SK-N-SH (cell line): ENCODE measurements around the gene PDGFRA. TPM values are rescaled to one million over a fixed set of nuclear protein-coding genes. Genes with fewer than 3 reads are reported as not detected.

ENCODE experiments used
- CTCF ChIA-PET: fragments of 300-600, 350-600 bp; formaldehyde crosslinking; extraction: SDS; loops from one replicate; lab custom pipeline; 2021; lab: Yijun Ruan, JAX
- POLR2A ChIA-PET: fragments of 350-600 bp; sonication (Branson Sonifier 250); formaldehyde crosslinking; extraction: SDS; loops from one replicate; lab custom pipeline; 2020; ENCODE audit warnings: antibody characterized with exemption, inconsistent platforms; lab: Yijun Ruan, JAX
- DNase-seq: peaks from one replicate; pipeline ENCODE4 v3.0.0; 2012
- H2AFZ ChIP-seq: fragments of 200-600 bp; sonication (generic); 2 replicates; pipeline ENCODE4 v1.8.1; 2016; ENCODE audit warnings: antibody characterized with exemption, mild to moderate bottlenecking, low read depth
- H3F3A ChIP-seq: fragments of 200-600 bp; sonication (generic); replicated peaks from 2 replicates; pipeline ENCODE3; 2016; ENCODE audit warnings: antibody characterized with exemption, mild to moderate bottlenecking; ENCODE audit not compliant: insufficient read depth
- H3K27ac ChIP-seq, 2 experiments: fragments of 200-500 bp in 1 of 2; fragments of 200-600 bp in 1 of 2; sonication (Bioruptor generic) in 1 of 2; sonication (generic), shearing (Covaris generic) in 1 of 2; 2 replicates each; pipeline versions ENCODE4 v1.5.1 to v1.6.1; 2014 to 2016; ENCODE audit warnings: low read depth in 2 of 2, inconsistent platforms in 1 of 2, low read length in 1 of 2, mild to moderate bottlenecking in 1 of 2, mixed read lengths in 1 of 2
- H3K27me3 ChIP-seq: fragments of 200-600 bp; sonication (generic), shearing (Covaris generic); 2 replicates; pipeline ENCODE4 v1.6.1; 2016; ENCODE audit warnings: mixed run types; ENCODE audit not compliant: insufficient read depth
- H3K36me3 ChIP-seq, 2 experiments: fragments of 200-500 bp in 1 of 2; fragments of 200-600 bp in 1 of 2; sonication (Bioruptor generic) in 1 of 2; sonication (generic) in 1 of 2; replicated peaks in 1 of 2; 2 replicates each; pipeline versions ENCODE3 to v1.5.1; 2014 to 2016; ENCODE audit warnings: low read length in 1 of 2, mild to moderate bottlenecking in 1 of 2; ENCODE audit not compliant: insufficient read depth in 2 of 2, control insufficient read depth in 1 of 2
- H3K4me1 ChIP-seq, 2 experiments: fragments of 200-500 bp in 1 of 2; fragments of 200-600 bp in 1 of 2; sonication (Bioruptor generic) in 1 of 2; sonication (generic), shearing (Covaris generic) in 1 of 2; 2 replicates each; pipeline versions ENCODE4 v1.5.1 to v1.6.1; 2014 to 2016; ENCODE audit warnings: low read depth in 1 of 2, low read length in 1 of 2, mixed run types in 1 of 2; ENCODE audit not compliant: insufficient read depth in 2 of 2, control insufficient read depth in 1 of 2
- H3K4me2 ChIP-seq: fragments of 200-600 bp; sonication (generic), shearing (Covaris generic); 2 replicates; pipeline ENCODE4 v1.6.1; 2017; ENCODE audit warnings: mixed run types
- H3K4me3 ChIP-seq, 2 experiments: fragments of 200-500 bp in 1 of 2; fragments of 200-600 bp in 1 of 2; sonication (Bioruptor generic) in 1 of 2; sonication (generic), shearing (Covaris generic) in 1 of 2; 2 replicates each; pipeline versions ENCODE4 v1.5.1 to v1.8.1; 2014 to 2016; ENCODE audit warnings: low read depth in 2 of 2, inconsistent platforms in 1 of 2, low read length in 1 of 2, mild to moderate bottlenecking in 1 of 2, mixed read lengths in 1 of 2, moderate library complexity in 1 of 2
- H3K79me2 ChIP-seq: fragments of 200-600 bp; sonication (generic); 2 replicates; pipeline ENCODE4 v1.8.1; 2017; ENCODE audit warnings: mild to moderate bottlenecking; ENCODE audit not compliant: insufficient read depth
- H3K9ac ChIP-seq: fragments of 200-600 bp; sonication (generic); 2 replicates; pipeline ENCODE4 v1.6.1; 2017; ENCODE audit warnings: mixed run types
- H3K9me2 ChIP-seq: fragments of 200-600 bp; sonication (generic); 2 replicates; pipeline ENCODE4 v1.6.1; 2017; ENCODE audit warnings: mixed run types
- H3K9me3 ChIP-seq: fragments of 200-600 bp; sonication (generic); 2 replicates; pipeline ENCODE4 v1.6.1; 2017; ENCODE audit warnings: mixed run types, mild to moderate bottlenecking, moderate library complexity
- H4K20me1 ChIP-seq: fragments of 200-600 bp; sonication (generic); 2 replicates; pipeline ENCODE4 v1.6.1; 2017; ENCODE audit warnings: mild to moderate bottlenecking, mixed run types; ENCODE audit not compliant: insufficient read depth
- CHD2 ChIP-seq: fragments of 150-350 bp; IDR thresholded peaks from 2 replicates; pipeline ENCODE4 v1.6.1; 2018; ENCODE audit warnings: low read length; ENCODE audit not compliant: partially characterized antibody
- ELF1 ChIP-seq: IDR thresholded peaks from 2 replicates; pipeline ENCODE4 v1.4.0; 2012
- EP300 ChIP-seq, 2 experiments: IDR thresholded peaks; 2 replicates each; pipeline versions ENCODE4 v1.4.0 to v1.6.1; 2012; ENCODE audit warnings: borderline replicate concordance in 1 of 2, low read depth in 1 of 2, low read length in 1 of 2
- EZH2phosphoT487 ChIP-seq: fragments of 200-600 bp; sonication (generic); IDR thresholded peaks from 2 replicates; pipeline ENCODE4 v1.6.1; 2017; ENCODE audit warnings: low read depth, mixed run types, mild to moderate bottlenecking, antibody characterized with exemption, moderate library complexity, borderline replicate concordance
- FOSL2 ChIP-seq: IDR thresholded peaks from 2 replicates; pipeline ENCODE4 v1.4.0; 2012; ENCODE audit warnings: low read depth, mild to moderate bottlenecking, moderate library complexity, borderline replicate concordance
- FOXJ3 ChIP-seq: sonication (generic); formaldehyde crosslinking; IDR thresholded peaks from 2 replicates; pipeline ENCODE4 v1.5.1; 2020; ENCODE audit warnings: mild to moderate bottlenecking, missing genetic modification reagents
- IRF3 ChIP-seq: fragments of 150-350 bp; IDR thresholded peaks from 2 replicates; pipeline ENCODE4 v1.6.1; 2016; ENCODE audit warnings: mild to moderate bottlenecking, low read depth, low read length
- MXI1 ChIP-seq: IDR thresholded peaks from 2 replicates; pipeline ENCODE4 v1.6.1; 2012; ENCODE audit warnings: mild to moderate bottlenecking, low read depth, low read length, improper control_type of control experiment
- NFIC ChIP-seq: IDR thresholded peaks from 2 replicates; pipeline ENCODE4 v1.4.0; 2012; ENCODE audit warnings: borderline replicate concordance
- NRF1 ChIP-seq: IDR thresholded peaks from 2 replicates; pipeline ENCODE4 v1.6.1; 2012; ENCODE audit warnings: low read depth, mild to moderate bottlenecking, low read length
- PBX3 ChIP-seq: IDR thresholded peaks from 2 replicates; pipeline ENCODE4; 2012
- RCOR1 ChIP-seq: fragments of 150-350 bp; IDR thresholded peaks from 2 replicates; pipeline ENCODE4 v1.6.1; 2017; ENCODE audit warnings: antibody characterized with exemption, low read length
- RFX5 ChIP-seq: IDR thresholded peaks from 2 replicates; pipeline ENCODE4 v1.6.1; 2012; ENCODE audit warnings: mild to moderate bottlenecking, improper control_type of control experiment, low read length
- SIN3A ChIP-seq: IDR thresholded peaks from 2 replicates; pipeline ENCODE4 v1.6.1; 2012; ENCODE audit warnings: low read depth, mild to moderate bottlenecking, low read length, moderate library complexity, borderline replicate concordance
- SMC3 ChIP-seq: IDR thresholded peaks from 2 replicates; pipeline ENCODE4 v1.6.1; 2012; ENCODE audit warnings: low read depth, low read length, improper control_type of control experiment
- TCF12 ChIP-seq: IDR thresholded peaks from 2 replicates; pipeline ENCODE4 v1.4.0; 2012
- TEAD4 ChIP-seq: IDR thresholded peaks from 2 replicates; pipeline ENCODE4 v1.4.0; 2012; ENCODE audit warnings: mild to moderate bottlenecking, borderline replicate concordance; ENCODE audit not compliant: insufficient read depth
- USF2 ChIP-seq: fragments of 150-350 bp; IDR thresholded peaks from 2 replicates; pipeline ENCODE4 v1.6.1; 2017; ENCODE audit warnings: antibody characterized with exemption, low read length, low read depth, borderline replicate concordance
- YY1 ChIP-seq: IDR thresholded peaks from 2 replicates; pipeline ENCODE4 v1.4.0; 2012; ENCODE audit warnings: low read depth, mild to moderate bottlenecking
- ZBTB33 ChIP-seq: IDR thresholded peaks from 2 replicates; pipeline ENCODE4 v1.4.0; 2012; ENCODE audit warnings: low read depth, borderline replicate concordance
- WGBS: methylation state at CpG from one replicate; pipeline ENCODE4 v1.1.6; 2017; ENCODE audit warnings: low lambda C conversion rate; 5-methylcytosine and 5-hydroxymethylcytosine counted together
- polyA plus RNA-seq, 3 experiments: library from polyadenylated mRNA; depleted of rRNA; stranded (reverse); fragments of >200 nt; gene quantifications; 2 replicates each; pipeline ENCODE4 v1.2.3, GENCODE V29; 2012

PDGFRA gene
- polyA plus RNA-seq (2012; rRNA removed) = 25.3 and 28.6 TPM in 2 replicates
- polyA plus RNA-seq (2012; cell fraction: cytosol; rRNA removed) = 29.6 and 34.0 TPM in 2 replicates
- polyA plus RNA-seq (2012; cell fraction: nucleus; rRNA removed) = 17.9 and 26.6 TPM in 2 replicates

- Histone ChIP-seq H3K27ac (peak within 1 kb of the TSS; percentile 79 to 91), H3K4me1 (peaks cover 0 to 20% of the 10 kb centered on the region in 2 experiments; a peak in 2 of 4 replicates), H3K27me3 (no peaks in the 10 kb centered on the region), H3K9ac (peak within 1 kb of the TSS; percentile 51; the same call in 1 of the 2 replicates), H3K36me3 (no peaks in the 10 kb centered on the region)
- TF ChIP-seq MXI1 (peak; percentile 87), EP300 (IDR thresholded peaks at IDR 0.05; ENCODE audit: borderline replicate concordance in 1 of 2, low read depth in 1 of 2, low read length in 1 of 2) (peak in 1 of 2 experiments; percentile 83; a peak in 3 of 4 replicates), RCOR1 (peak; percentile 76), NFIC (peak; percentile 5; the same call in 1 of the 2 replicates), TCF12 (peak; percentile 59), TEAD4 (no peak), FOSL2 (no peak), FOXJ3 (no peak), RFX5 (no peak), CHD2 (peak; percentile 97), PBX3 (peak; percentile 61)
- TF ChIP-seq, all 33 proteins: peak for 7
- Histone ChIP-seq H2AFZ (peak within 1 kb of the TSS; percentile 55; the same call in 1 of the 2 replicates), H4K20me1 (peaks cover 4% of the 10 kb centered on the region; the same call in 1 of the 2 replicates), H3K4me3 (peak within 1 kb of the TSS; percentile 64 to 85), H3K79me2 (peaks cover 31% of the 10 kb centered on the region), H3K9me3 (no peaks in the 10 kb centered on the region), H3F3A (peaks cover 12% of the 10 kb centered on the region), H3K9me2 (no peaks in the 10 kb centered on the region), H3K4me2 (peak within 1 kb of the TSS; percentile 92)
- ChIA-PET CTCF (interaction anchor here (0.6 to 6.1 kb wide), 11 partner anchors 11 to 1634 kb away, joined by 3 to 94 read pairs (median 10); no protein-coding TSS in a partner anchor), POLR2A (interaction anchor here (0.5 to 1.4 kb wide), 8 partner anchors 299 to 1859 kb away, joined by 3 to 7 read pairs (median 4); no protein-coding TSS in a partner anchor)
- WGBS = 10% methylated on average over 15 of the region's 15 CpGs
- peak; percentile 89 for DNase-seq
These were observed at the start of gene PDGFRA for GRCh38 chr4:54228961-54229501. PDGFRA (plus strand) TSS chr4:54229293; CDS start chr4:54258769, 29,476 bp downstream.

GRCh38 chr4:54184581-54184980, 44.5 kb upstream of the PDGFRA start:
- Histone ChIP-seq H3K4me1 (no peaks in the 10 kb centered on the region), H3F3A (peaks cover 6% of the 10 kb centered on the region), H3K4me3 (no peak overlapping the region), H2AFZ (no peak overlapping the region), H3K4me2 (no peak overlapping the region), H3K27me3 (no peaks in the 10 kb centered on the region), H3K9me2 (no peaks in the 10 kb centered on the region), H3K36me3 (no peaks in the 10 kb centered on the region), H3K9me3 (no peaks in the 10 kb centered on the region), H3K27ac (no peak overlapping the region), H4K20me1 (no peaks in the 10 kb centered on the region), H3K79me2 (no peaks in the 10 kb centered on the region), H3K9ac (no peak overlapping the region)
- DNase-seq = no peak
- no peak for TF ChIP-seq SIN3A
- no peak for TF ChIP-seq YY1
- no peak for TF ChIP-seq SMC3
- no peak for TF ChIP-seq ZBTB33
- no peak for TF ChIP-seq RCOR1
- TF ChIP-seq ELF1 = no peak
- no peak for TF ChIP-seq NRF1
- no peak for TF ChIP-seq IRF3
- TF ChIP-seq USF2 = no peak
- no peak for TF ChIP-seq CHD2
- TF ChIP-seq EZH2phosphoT487 = no peak
- TF ChIP-seq FOXJ3 = no peak
- no peak for TF ChIP-seq PBX3
- ChIA-PET POLR2A (no interaction called here), CTCF (no interaction called here)
- WGBS = 54% methylated on average over 3 of the region's 3 CpGs
